DMS53 treated with DMSO at 0.1 percent for 48 hours (cell line): ENCODE data around the gene LURAP1L.
"Not testable (repeated sequence)": the region's sequence is repeated elsewhere in the genome, so short reads cannot be mapped to it uniquely, and the experiment has no call there.

Experiments
- DNase-seq: peaks from one replicate; lab custom pipeline; 2025; ENCODE audit not compliant: unreplicated experiment; lab: John Stamatoyannopoulos, UW

The LURAP1L gene

GRCh38 chr9:12855066-12855465 is 80.2 kb downstream of the LURAP1L start:
- no peak for DNase-seq

- no peak for DNase-seq
Observed at GRCh38 chr9:12856603-12857002, 81.8 kb downstream of the LURAP1L start.

- DNase-seq: no peak
Observed at GRCh38 chr9:12859704-12860251, 85.0 kb downstream of the LURAP1L start.

DNA sequence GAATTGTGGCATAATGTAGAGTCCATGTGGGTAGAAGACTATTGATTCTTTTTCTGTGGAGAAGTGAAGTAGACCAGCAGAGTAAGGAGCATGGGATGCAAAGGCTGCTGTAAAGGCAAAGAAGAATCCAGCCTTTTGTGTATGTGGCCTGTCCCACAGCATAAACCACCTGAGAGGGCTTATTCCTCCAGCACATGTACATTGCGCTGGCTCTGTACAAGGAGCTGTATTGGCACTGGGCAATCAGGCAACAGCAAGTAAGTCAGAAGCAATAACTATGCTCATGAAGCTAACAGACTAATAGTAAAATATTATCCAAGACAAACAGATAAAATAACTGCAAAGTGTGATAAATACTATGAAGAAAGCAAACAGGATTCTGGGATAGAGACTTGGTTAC is 86.2 kb downstream of the LURAP1L start:
- DNase-seq: no peak

DNA sequence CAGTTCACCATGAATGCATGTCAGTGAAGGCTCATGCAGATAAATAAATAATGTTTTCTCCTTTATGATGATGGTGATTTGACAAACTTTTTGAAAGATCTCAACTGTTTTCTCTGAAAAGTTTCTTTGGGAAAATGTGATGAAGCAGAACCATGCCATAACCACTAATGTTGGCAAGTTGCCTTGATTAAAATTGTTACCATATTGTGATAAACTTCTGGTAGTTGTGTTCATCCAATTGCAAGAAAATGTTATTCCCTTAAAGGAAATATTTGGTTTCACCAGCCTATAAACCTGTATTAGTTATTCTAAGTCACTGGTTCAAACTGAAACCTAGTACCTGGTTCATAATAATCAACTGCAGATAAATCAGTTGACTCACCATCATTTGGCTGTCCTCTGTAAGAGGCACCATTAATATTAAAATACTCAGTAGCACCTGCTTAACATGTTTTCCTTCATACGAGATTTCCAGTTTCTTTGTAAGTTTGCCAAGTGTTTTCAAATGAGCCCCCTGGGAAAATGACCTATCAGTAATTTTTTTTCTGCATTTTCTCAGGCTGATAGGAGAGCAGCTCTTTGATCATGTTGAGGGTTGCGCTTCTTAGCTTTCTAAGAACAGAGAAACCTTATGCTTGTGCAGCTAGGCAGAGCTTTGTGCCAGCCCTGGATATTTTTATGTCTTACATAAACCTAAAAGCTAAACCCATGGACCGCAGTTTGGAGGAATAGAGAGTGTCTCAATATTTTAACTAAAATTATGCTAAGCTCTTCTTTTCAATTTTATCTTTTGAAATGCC is 88.0 kb downstream of the LURAP1L start:
- no peak for DNase-seq

DNA sequence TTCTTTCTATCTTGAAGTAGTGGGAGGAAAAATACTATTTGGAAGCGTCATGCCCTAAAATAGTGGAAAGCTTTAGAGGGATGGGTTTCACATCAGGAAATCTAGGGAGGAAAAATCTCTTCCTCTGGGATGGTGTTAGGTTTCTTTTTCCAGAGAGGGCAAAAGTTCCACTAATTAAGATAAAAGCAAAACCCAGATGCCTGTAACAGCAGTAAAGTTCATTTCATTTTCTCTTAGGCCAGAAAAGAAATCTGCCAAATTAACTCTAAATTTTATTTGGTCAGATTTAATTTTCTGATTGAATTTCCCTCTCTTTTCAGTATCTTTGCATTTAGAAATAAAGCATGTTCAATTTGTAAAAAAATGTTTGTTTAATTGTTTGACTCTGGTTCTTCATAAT is 88.8 kb downstream of the LURAP1L start:
- no peak for DNase-seq

GRCh38 chr9:12865380-12865779 is 90.6 kb downstream of the LURAP1L start:
- not testable (repeated sequence) for DNase-seq
